GM21576 (cell line): ENCODE data around the gene IFNLR1.

Experiments
- ATAC-seq: cut with Tn5 transposase; IDR thresholded peaks from one replicate; pipeline ENCODE4 v1.9.1; 2021; ENCODE audit warnings: mild to moderate bottlenecking, moderate library complexity; ENCODE audit not compliant: unreplicated experiment

The IFNLR1 gene

DNA sequence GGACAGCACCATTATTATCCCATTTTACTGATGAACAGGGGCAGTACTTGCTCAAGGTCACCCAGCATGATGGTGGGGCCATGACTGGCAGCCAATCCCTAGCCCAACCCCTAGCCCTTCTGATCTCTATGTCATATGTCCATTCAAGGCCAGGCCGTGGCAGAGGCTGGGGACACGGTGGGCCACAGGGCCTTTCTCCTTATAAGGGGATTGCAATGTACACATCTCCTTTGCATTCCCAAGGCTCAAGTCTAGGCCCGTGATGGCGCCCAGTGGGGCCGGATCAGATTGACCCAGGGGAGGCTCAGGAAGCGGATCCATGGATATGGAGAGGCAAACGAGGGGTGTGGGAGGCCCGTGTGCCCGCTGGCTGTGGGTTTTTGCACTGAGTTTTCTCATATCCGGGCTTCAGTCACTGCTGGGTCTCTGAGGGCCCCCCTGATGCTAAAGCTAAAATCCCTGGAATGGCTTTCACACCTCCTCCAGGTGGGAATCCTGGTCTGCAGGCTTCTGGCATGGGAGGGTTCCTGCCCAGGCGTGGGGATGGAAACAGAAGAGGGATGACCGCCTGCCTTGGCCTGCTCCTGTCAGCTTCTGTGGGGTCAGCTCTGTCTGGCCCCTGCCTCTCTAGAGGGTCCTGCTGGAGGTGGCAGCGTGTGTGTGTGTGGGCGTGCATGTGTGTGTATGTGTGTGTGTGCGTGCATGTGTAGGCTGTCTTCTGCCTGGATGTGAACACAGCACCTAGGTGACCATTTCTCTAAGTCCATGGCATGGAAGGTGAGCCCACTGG is 77.2 kb downstream of the IFNLR1 start:
- ATAC-seq = no peak

DNA sequence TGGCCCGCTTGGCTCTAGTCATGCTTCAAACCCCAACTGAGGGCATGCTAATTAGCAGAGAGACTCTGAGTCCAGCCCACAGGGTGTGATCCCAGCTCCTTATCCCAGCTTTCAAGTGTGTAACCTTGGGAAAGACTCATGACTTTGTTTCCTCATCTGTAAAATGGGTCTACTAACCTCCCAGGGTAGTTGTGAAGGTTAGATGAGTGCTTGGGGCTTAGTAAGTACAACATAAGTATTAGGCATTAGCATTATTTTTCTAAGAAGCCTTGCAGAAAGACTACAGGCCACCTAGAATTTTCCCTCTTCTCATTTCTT is 78.0 kb downstream of the IFNLR1 start:
- no peak for ATAC-seq

- ATAC-seq = no peak
Observed at GRCh38 chr1:24108334-24109165, 78.5 kb downstream of the IFNLR1 start.

DNA sequence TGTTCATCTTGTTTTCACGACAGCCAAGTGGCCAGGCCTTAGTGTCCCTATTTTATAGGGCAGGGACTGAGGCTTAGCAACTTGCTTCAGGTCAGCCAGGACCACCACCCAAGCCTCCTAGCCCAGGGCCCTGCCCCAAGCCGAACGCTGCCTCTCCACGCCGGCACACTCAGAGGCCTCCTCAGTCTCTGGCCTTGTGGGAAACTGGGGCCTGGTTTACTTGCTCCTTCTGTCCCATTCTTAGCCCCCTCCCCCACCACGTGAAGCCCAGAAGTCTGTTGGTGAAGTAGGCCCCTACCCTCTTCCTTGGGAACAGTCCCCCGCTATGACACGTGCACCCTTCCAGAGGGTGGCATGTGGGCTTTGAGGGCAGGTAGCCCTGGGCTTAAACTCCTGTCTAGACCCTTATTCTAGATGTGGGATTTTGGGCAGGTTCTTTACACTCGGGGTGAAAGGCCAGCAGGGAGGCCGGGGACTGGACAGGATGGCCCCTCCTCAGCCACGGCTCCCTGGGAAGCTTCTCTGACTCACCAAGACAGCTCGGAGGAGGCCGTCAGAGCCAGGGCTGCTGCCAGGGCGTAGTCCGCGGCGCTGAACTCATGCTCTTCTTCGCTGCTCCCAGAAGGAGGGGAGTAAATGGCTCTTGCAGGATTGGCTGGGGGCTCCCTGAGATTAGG is 79.5 kb downstream of the IFNLR1 start:
- no peak for ATAC-seq

DNA sequence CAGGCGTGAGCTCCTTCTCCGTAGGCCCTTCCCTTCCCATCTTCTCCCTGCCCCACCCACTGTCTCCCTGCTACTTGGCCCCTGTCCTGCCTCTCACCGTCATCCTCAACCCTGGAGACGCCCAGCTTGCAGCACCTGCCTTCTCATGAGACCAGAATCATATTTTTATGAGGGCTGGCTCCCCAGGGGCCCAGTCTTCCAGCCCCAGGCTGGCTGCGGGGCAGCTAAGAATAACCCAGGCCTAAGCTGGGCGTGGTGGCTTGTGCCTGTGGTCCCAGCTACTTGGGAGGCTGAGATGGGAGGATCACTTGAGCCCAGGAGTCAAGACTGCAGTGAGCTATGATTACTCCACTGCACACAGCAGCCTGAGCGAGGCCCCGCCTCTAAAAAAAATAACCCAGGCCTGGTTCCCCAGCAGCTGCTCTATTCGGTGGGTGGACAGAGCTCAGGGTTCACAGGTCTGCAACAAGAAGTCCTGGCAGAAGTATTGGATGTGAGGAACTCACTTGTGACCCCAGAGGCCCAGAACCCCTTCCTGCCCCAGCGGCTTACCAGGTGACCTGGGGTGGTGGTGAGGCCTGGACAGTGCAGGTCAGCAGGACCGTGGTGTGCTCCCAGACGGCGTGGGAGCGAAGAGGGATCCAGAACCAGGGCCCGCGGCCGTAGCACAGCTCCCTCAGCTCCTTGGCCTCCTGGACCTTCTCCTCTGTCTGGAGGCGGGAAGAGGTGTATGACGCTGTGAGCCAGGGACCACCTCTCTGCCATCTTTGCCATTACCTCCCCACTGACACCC is 81.5 kb downstream of the IFNLR1 start:
- ATAC-seq = no peak

GRCh38 chr1:24104854-24105253 is 82.2 kb downstream of the IFNLR1 start:
- ATAC-seq = no peak
